Skeletal muscle satellite cell (primary cell): ENCODE results near the gene SHISAL2A. TPM values are rescaled to one million over a fixed set of nuclear protein-coding genes. Genes with fewer than 3 reads are reported as not detected.
A peak's percentile ranks its signal among the peaks of the same experiment; 100 is the strongest.

Experiments
- H3K27me3 ChIP-seq: 2 replicates; pipeline ENCODE4 v1.7.0; 2013; ENCODE audit warnings: low read length; ENCODE audit not compliant: control insufficient read depth, insufficient read depth
- H3K36me3 ChIP-seq: 2 replicates; pipeline ENCODE4 v1.7.0; 2013; ENCODE audit warnings: mild to moderate bottlenecking, control low read depth, low read length; ENCODE audit not compliant: insufficient read depth
- H3K4me1 ChIP-seq: 2 replicates; pipeline ENCODE4 v1.7.0; 2013; ENCODE audit warnings: low read length; ENCODE audit not compliant: control insufficient read depth, insufficient read depth
- H3K4me2 ChIP-seq: 2 replicates; pipeline ENCODE4 v1.7.0; 2013; ENCODE audit warnings: mild to moderate bottlenecking, low read length
- H3K4me3 ChIP-seq: 2 replicates; pipeline ENCODE4 v1.7.0; 2013; ENCODE audit warnings: low read length
- H3K9ac ChIP-seq: 2 replicates; pipeline ENCODE4 v1.7.0; 2013; ENCODE audit warnings: mild to moderate bottlenecking, low read depth, low read length, moderate library complexity
- H3K9me3 ChIP-seq: replicated peaks from 2 replicates; pipeline ENCODE4 v1.7.0; 2013; ENCODE audit warnings: mild to moderate bottlenecking, control low read depth, low read length
- total RNA-seq: library from RNA; depleted of rRNA; stranded (reverse); fragments of >200 nt; gene quantifications from 2 replicates; pipeline ENCODE4 v1.2.3, GENCODE V29; 2012; rRNA removed

The SHISAL2A gene
- not detected in 2 replicates for total RNA-seq

GRCh38 chr1:52632732-52633290, at the start of gene SHISAL2A:
Gene SHISAL2A (plus strand): TSS chr1:52633168. CDS start chr1:52633494, 326 bp downstream.
- no peaks in the 10 kb centered on the region for H3K9me3 ChIP-seq
- H3K27me3 ChIP-seq, result peaks cover 48% of the 10 kb centered on the region
- H3K4me3 ChIP-seq, result peak within 1 kb of the TSS; percentile 59
- peak within 1 kb of the TSS; percentile 79 for H3K4me2 ChIP-seq
- H3K4me1 ChIP-seq, result peaks cover 5% of the 10 kb centered on the region
- H3K9ac ChIP-seq, result no peak within 1 kb of the TSS
- H3K36me3 ChIP-seq, result no peaks in the 10 kb centered on the region

GRCh38 chr1:52585474-52585873, 47.5 kb upstream of the SHISAL2A start:
- H3K9ac ChIP-seq, result no peak overlapping the region
- H3K4me3 ChIP-seq, result no peak overlapping the region
- H3K9me3 ChIP-seq, result no peaks in the 10 kb centered on the region
- H3K4me1 ChIP-seq, result no peaks in the 10 kb centered on the region
- no peak overlapping the region for H3K4me2 ChIP-seq
- H3K36me3 ChIP-seq, result no peaks in the 10 kb centered on the region
- peaks cover 44% of the 10 kb centered on the region for H3K27me3 ChIP-seq

GRCh38 chr1:52588027-52588426, 44.9 kb upstream of the SHISAL2A start:
- Histone ChIP-seq H3K27me3 (peaks cover 32% of the 10 kb centered on the region), H3K9ac (no peak overlapping the region), H3K4me2 (no peak overlapping the region), H3K4me1 (no peaks in the 10 kb centered on the region), H3K4me3 (no peak overlapping the region), H3K9me3 (no peaks in the 10 kb centered on the region), H3K36me3 (no peaks in the 10 kb centered on the region)

GRCh38 chr1:52588535-52588934, 44.4 kb upstream of the SHISAL2A start:
- no peak overlapping the region for H3K4me2 ChIP-seq
- no peaks in the 10 kb centered on the region for H3K4me1 ChIP-seq
- peaks cover 32% of the 10 kb centered on the region for H3K27me3 ChIP-seq
- no peaks in the 10 kb centered on the region for H3K9me3 ChIP-seq
- H3K4me3 ChIP-seq, result no peak overlapping the region
- no peaks in the 10 kb centered on the region for H3K36me3 ChIP-seq
- H3K9ac ChIP-seq, result no peak overlapping the region

GRCh38 chr1:52590266-52590665, 42.7 kb upstream of the SHISAL2A start:
- Histone ChIP-seq H3K9me3 (no peaks in the 10 kb centered on the region), H3K9ac (no peak overlapping the region), H3K4me1 (no peaks in the 10 kb centered on the region), H3K4me3 (no peak overlapping the region), H3K27me3 (peaks cover 22% of the 10 kb centered on the region), H3K36me3 (no peaks in the 10 kb centered on the region), H3K4me2 (no peak overlapping the region)

GRCh38 chr1:52592637-52593323, 40.2 kb upstream of the SHISAL2A start:
- Histone ChIP-seq H3K36me3 (no peaks in the 10 kb centered on the region), H3K9ac (no peak overlapping the region), H3K9me3 (no peaks in the 10 kb centered on the region), H3K4me2 (no peak overlapping the region), H3K4me1 (no peaks in the 10 kb centered on the region), H3K4me3 (no peak overlapping the region), H3K27me3 (peaks cover 15% of the 10 kb centered on the region)

- Histone ChIP-seq H3K9me3 (no peaks in the 10 kb centered on the region), H3K27me3 (peaks cover 12% of the 10 kb centered on the region), H3K4me2 (no peak overlapping the region), H3K36me3 (no peaks in the 10 kb centered on the region), H3K9ac (no peak overlapping the region), H3K4me3 (no peak overlapping the region), H3K4me1 (no peaks in the 10 kb centered on the region)
Measured at GRCh38 chr1:52593495-52593894, 39.5 kb upstream of the SHISAL2A start.

GRCh38 chr1:52595061-52595460, 37.9 kb upstream of the SHISAL2A start:
- no peak overlapping the region for H3K4me2 ChIP-seq
- H3K9me3 ChIP-seq, result no peaks in the 10 kb centered on the region
- peaks cover 6% of the 10 kb centered on the region for H3K27me3 ChIP-seq
- no peak overlapping the region for H3K4me3 ChIP-seq
- no peaks in the 10 kb centered on the region for H3K36me3 ChIP-seq
- H3K9ac ChIP-seq, result no peak overlapping the region
- peaks cover 8% of the 10 kb centered on the region for H3K4me1 ChIP-seq

GRCh38 chr1:52597912-52598311, 35.1 kb upstream of the SHISAL2A start:
- peaks cover 5% of the 10 kb centered on the region for H3K27me3 ChIP-seq
- H3K4me1 ChIP-seq, result peaks cover 20% of the 10 kb centered on the region
- H3K9me3 ChIP-seq, result no peaks in the 10 kb centered on the region
- no peak overlapping the region for H3K4me3 ChIP-seq
- no peak overlapping the region for H3K9ac ChIP-seq
- H3K4me2 ChIP-seq, result no peak overlapping the region
- no peaks in the 10 kb centered on the region for H3K36me3 ChIP-seq

- H3K4me2 ChIP-seq, result no peak overlapping the region
- H3K4me3 ChIP-seq, result no peak overlapping the region
- H3K9ac ChIP-seq, result no peak overlapping the region
- peaks cover 28% of the 10 kb centered on the region for H3K4me1 ChIP-seq
- H3K36me3 ChIP-seq, result no peaks in the 10 kb centered on the region
- no peaks in the 10 kb centered on the region for H3K9me3 ChIP-seq
- peaks cover 5% of the 10 kb centered on the region for H3K27me3 ChIP-seq
Measured at GRCh38 chr1:52598729-52599128, 34.2 kb upstream of the SHISAL2A start.

- no peak overlapping the region for H3K9ac ChIP-seq
- peaks cover 5% of the 10 kb centered on the region for H3K27me3 ChIP-seq
- H3K4me3 ChIP-seq, result no peak overlapping the region
- H3K4me2 ChIP-seq, result no peak overlapping the region
- no peaks in the 10 kb centered on the region for H3K9me3 ChIP-seq
- H3K4me1 ChIP-seq, result peaks cover 33% of the 10 kb centered on the region
- no peaks in the 10 kb centered on the region for H3K36me3 ChIP-seq
Measured at GRCh38 chr1:52599236-52599635, 33.7 kb upstream of the SHISAL2A start.
